ENCODE results near the gene GALNT2.

GRCh38 chr1:230084408-230085177, 17.6 kb downstream of the GALNT2 start:
- no peak for TF ChIP-seq POLR2AphosphoS5 (IDR thresholded peaks at IDR 0.05; ENCODE audit: borderline replicate concordance, low read depth, low read length)
- TF ChIP-seq FOXP2 (optimal IDR thresholded peaks at IDR 0.05; ENCODE audit: control extremely low read depth, extremely low read length, insufficient read depth), result no peak
